ENCODE measurements around the gene LUZP2.

Gene LUZP2

GRCh38 chr11:24634606-24635160 lies 137.8 kb downstream of the LUZP2 start:
- H3K4me3 ChIP-seq (ENCODE audit: control insufficient read depth, low read depth, low read length): no peak overlapping the region

DNA sequence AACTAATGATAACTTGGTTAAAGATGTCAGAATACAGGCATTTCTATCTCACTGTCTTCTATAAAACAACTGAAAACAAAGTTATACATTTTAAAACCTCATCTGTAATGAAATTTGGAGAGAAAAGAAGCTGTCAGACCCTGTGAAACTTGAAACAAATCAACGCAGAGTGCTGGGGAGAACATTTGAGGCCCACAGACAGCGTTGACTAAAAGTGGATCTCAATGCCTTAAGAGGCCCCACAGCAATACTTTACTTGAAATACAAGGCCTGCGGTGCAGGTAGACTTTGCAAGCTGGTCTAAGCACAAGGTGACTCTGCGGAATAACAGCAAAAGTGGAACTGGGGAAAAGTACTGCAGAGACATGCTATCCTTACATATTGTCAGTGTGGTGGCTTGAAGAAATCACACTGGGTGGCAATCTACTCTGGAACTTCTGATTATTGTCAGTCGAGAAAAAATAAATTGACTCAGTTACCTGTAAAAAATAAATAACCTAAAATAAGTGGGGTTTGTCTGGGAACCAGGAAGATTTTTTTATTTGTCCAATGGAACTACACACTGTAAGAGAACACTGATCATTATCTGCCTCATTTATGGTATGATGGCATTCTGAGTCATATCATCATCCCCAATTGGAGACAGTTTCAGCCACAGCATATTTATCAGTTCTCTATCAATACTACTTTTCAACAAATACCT lies 138.9 kb downstream of the LUZP2 start:
- no peak for TF ChIP-seq CTCF (IDR thresholded peaks at IDR 0.05; ENCODE audit: control insufficient read depth, insufficient read depth, low read depth, low read length, missing control alignments)
- no peak for DNase-seq (ENCODE audit: low read depth)
- H3K4me3 ChIP-seq (ENCODE audit: control insufficient read depth, low read depth, low read length): no peak overlapping the region

More at GRCh38 chr11:24634606-24635160, 137.8 kb downstream of the LUZP2 start:
- TF ChIP-seq CTCF (IDR thresholded peaks at IDR 0.05; ENCODE audit: control insufficient read depth, insufficient read depth, low read depth, low read length, missing control alignments): no peak
- DNase-seq (ENCODE audit: low read depth): no peak

GRCh38 chr11:24636291-24636629 lies 139.4 kb downstream of the LUZP2 start:
- no peak overlapping the region for H3K4me3 ChIP-seq (ENCODE audit: control insufficient read depth, low read depth, low read length)
- DNase-seq (ENCODE audit: low read depth): no peak
- no peak for TF ChIP-seq CTCF (IDR thresholded peaks at IDR 0.05; ENCODE audit: control insufficient read depth, insufficient read depth, low read depth, low read length, missing control alignments)

GRCh38 chr11:24637520-24637919 lies 140.7 kb downstream of the LUZP2 start:
- H3K4me3 ChIP-seq (ENCODE audit: control insufficient read depth, low read depth, low read length): no peak overlapping the region
- TF ChIP-seq CTCF (IDR thresholded peaks at IDR 0.05; ENCODE audit: control insufficient read depth, insufficient read depth, low read depth, low read length, missing control alignments): no peak
- DNase-seq (ENCODE audit: low read depth): no peak

DNA sequence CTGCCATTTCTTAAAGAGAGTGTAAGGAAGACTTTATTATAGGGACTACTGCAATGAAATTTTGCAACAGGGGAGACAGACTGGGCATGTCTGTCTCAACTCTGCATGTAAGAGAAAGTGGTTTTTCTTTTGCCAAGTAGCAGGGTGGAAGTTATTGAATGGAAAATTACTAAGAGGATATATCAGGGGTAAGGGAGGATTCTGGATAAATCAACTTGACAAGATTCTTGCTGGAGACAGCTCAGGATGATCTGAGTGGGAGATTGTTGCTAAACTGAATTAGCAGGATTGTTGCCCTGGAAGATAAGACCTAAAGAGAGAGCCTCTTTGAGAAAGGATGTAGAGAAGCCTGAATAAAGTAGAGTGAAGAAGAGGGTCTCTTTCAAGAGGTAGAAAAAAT lies 145.8 kb downstream of the LUZP2 start:
- TF ChIP-seq CTCF (IDR thresholded peaks at IDR 0.05; ENCODE audit: control insufficient read depth, insufficient read depth, low read depth, low read length, missing control alignments): no peak
- no peak for DNase-seq (ENCODE audit: low read depth)
- H3K4me3 ChIP-seq (ENCODE audit: control insufficient read depth, low read depth, low read length): no peak overlapping the region

- no peak overlapping the region for H3K4me3 ChIP-seq (ENCODE audit: control insufficient read depth, low read depth, low read length)
- no peak for DNase-seq (ENCODE audit: low read depth)
- no peak for TF ChIP-seq CTCF (IDR thresholded peaks at IDR 0.05; ENCODE audit: control insufficient read depth, insufficient read depth, low read depth, low read length, missing control alignments)
These were observed 148.7 kb downstream of the LUZP2 start for GRCh38 chr11:24645563-24645962.

Measured in AG09309 (cell line).